IPS-20b (cell line): Measurements from ENCODE around the gene COL11A2.
"Not testable (repeated sequence)": the region's sequence is repeated elsewhere in the genome, so short reads cannot be mapped to it uniquely, and the experiment has no call there.

Experiments
- H3K27ac ChIP-seq: one replicate; pipeline ENCODE4 v1.5.1; 2013; ENCODE audit warnings: low read length
- H3K27me3 ChIP-seq: 2 replicates; pipeline ENCODE4 v1.6.1; 2013; ENCODE audit warnings: mild to moderate bottlenecking, low read length, inconsistent platforms; ENCODE audit not compliant: insufficient read depth
- H3K36me3 ChIP-seq: 2 replicates; pipeline ENCODE4 v1.6.1; 2013; ENCODE audit warnings: low read depth, mild to moderate bottlenecking, inconsistent platforms, low read length, moderate library complexity; ENCODE audit not compliant: insufficient read depth
- H3K4me1 ChIP-seq: 2 replicates; pipeline ENCODE4 v1.6.1; 2013; ENCODE audit warnings: mild to moderate bottlenecking, control low read depth, inconsistent platforms, low read length, moderate library complexity; ENCODE audit not compliant: insufficient read depth
- H3K4me3 ChIP-seq: 2 replicates; pipeline ENCODE4 v1.5.1; 2013; ENCODE audit warnings: mild to moderate bottlenecking, low read length, inconsistent platforms
- H3K9ac ChIP-seq: 2 replicates; pipeline ENCODE4 v1.6.1; 2013; ENCODE audit warnings: low read depth, mild to moderate bottlenecking, inconsistent platforms, low read length, moderate library complexity
- H3K9me3 ChIP-seq: 2 replicates; pipeline ENCODE4 v1.6.1; 2013; ENCODE audit warnings: mild to moderate bottlenecking, low read depth, low read length, inconsistent platforms; ENCODE audit not compliant: insufficient read depth

Gene COL11A2

GRCh38 chr6:33192105-33192646 is at the start of gene COL11A2:
COL11A2 (minus strand) TSS chr6:33192467; CDS start chr6:33192240, 227 bp downstream.
- Histone ChIP-seq H3K9ac (peak within 1 kb of the TSS; percentile 48; the same call in 1 of the 2 replicates), H3K9me3 (no peaks in the 10 kb centered on the region), H3K36me3 (peaks cover 29% of the 10 kb centered on the region), H3K4me1 (peaks cover 6% of the 10 kb centered on the region; the same call in 1 of the 2 replicates), H3K27me3 (peaks cover 44% of the 10 kb centered on the region), H3K4me3 (peak within 1 kb of the TSS; percentile 79), H3K27ac (no peak within 1 kb of the TSS)

GRCh38 chr6:33241968-33242367 is 49.7 kb upstream of the COL11A2 start:
- H3K27me3 ChIP-seq: peaks cover 40% of the 10 kb centered on the region
- no peak overlapping the region for H3K4me3 ChIP-seq

GRCh38 chr6:33237741-33238140 is 45.5 kb upstream of the COL11A2 start:
- H3K4me1 ChIP-seq: no peaks in the 10 kb centered on the region
- H3K4me3 ChIP-seq: no peak overlapping the region
- H3K9ac ChIP-seq: no peak overlapping the region
- no peak overlapping the region for H3K27ac ChIP-seq
- no peaks in the 10 kb centered on the region for H3K36me3 ChIP-seq
- H3K27me3 ChIP-seq: peaks cover 20% of the 10 kb centered on the region; the same call in 1 of the 2 replicates
- H3K9me3 ChIP-seq: no peaks in the 10 kb centered on the region

More at GRCh38 chr6:33241968-33242367, 49.7 kb upstream of the COL11A2 start:
- Histone ChIP-seq H3K27ac (no peak overlapping the region), H3K36me3 (no peaks in the 10 kb centered on the region), H3K9me3 (no peaks in the 10 kb centered on the region), H3K9ac (no peak overlapping the region), H3K4me1 (no peaks in the 10 kb centered on the region)

- H3K4me1 ChIP-seq: no peaks in the 10 kb centered on the region
- H3K9ac ChIP-seq: no peak overlapping the region
- no peaks in the 10 kb centered on the region for H3K9me3 ChIP-seq
- H3K27ac ChIP-seq: no peak overlapping the region
- H3K4me3 ChIP-seq: no peak overlapping the region
- H3K27me3 ChIP-seq: peaks cover 15% of the 10 kb centered on the region; the same call in 1 of the 2 replicates
- H3K36me3 ChIP-seq: no peaks in the 10 kb centered on the region
Measured at GRCh38 chr6:33236852-33237251, 44.6 kb upstream of the COL11A2 start.

- no peaks in the 10 kb centered on the region for H3K9me3 ChIP-seq
- no peak overlapping the region for H3K9ac ChIP-seq
- no peak overlapping the region for H3K4me3 ChIP-seq
- H3K27me3 ChIP-seq: 0 out of 2 replicates have a peak, but pooled peaks cover 13% of the 10 kb centered on the region
- no peak overlapping the region for H3K27ac ChIP-seq
- no peaks in the 10 kb centered on the region for H3K4me1 ChIP-seq
- H3K36me3 ChIP-seq: no peaks in the 10 kb centered on the region
Measured at GRCh38 chr6:33236328-33236727, 44.1 kb upstream of the COL11A2 start.

GRCh38 chr6:33235221-33235634 is 43.0 kb upstream of the COL11A2 start:
- Histone ChIP-seq H3K4me1 (no peaks in the 10 kb centered on the region), H3K9ac (no peak overlapping the region), H3K27ac (no peak overlapping the region), H3K9me3 (no peaks in the 10 kb centered on the region), H3K36me3 (no peaks in the 10 kb centered on the region), H3K4me3 (no peak overlapping the region), H3K27me3 (0 out of 2 replicates have a peak, but pooled peaks cover 11% of the 10 kb centered on the region)

GRCh38 chr6:33226503-33227120 is 34.3 kb upstream of the COL11A2 start:
- Histone ChIP-seq H3K9ac (peak overlapping the region; percentile 14; the same call in 1 of the 2 replicates), H3K4me3 (peak overlapping the region; percentile 15), H3K4me1 (peaks cover 12% of the 10 kb centered on the region; the same call in 1 of the 2 replicates)
- H3K9me3 ChIP-seq, H3K27ac ChIP-seq, H3K36me3 ChIP-seq, H3K27me3 ChIP-seq: not testable (repeated sequence)

GRCh38 chr6:33217681-33218080 is 25.4 kb upstream of the COL11A2 start:
- H3K9ac ChIP-seq: no peak overlapping the region
- H3K27me3 ChIP-seq: peaks cover 77% of the 10 kb centered on the region
- no peak overlapping the region for H3K27ac ChIP-seq
- H3K9me3 ChIP-seq: no peaks in the 10 kb centered on the region
- peaks cover 2% of the 10 kb centered on the region; the same call in 1 of the 2 replicates for H3K4me1 ChIP-seq
- H3K4me3 ChIP-seq: no peak overlapping the region
- H3K36me3 ChIP-seq: no peaks in the 10 kb centered on the region

GRCh38 chr6:33217246-33217645 is 25.0 kb upstream of the COL11A2 start:
- Histone ChIP-seq H3K4me3 (no peak overlapping the region), H3K36me3 (no peaks in the 10 kb centered on the region), H3K4me1 (peaks cover 6% of the 10 kb centered on the region; the same call in 1 of the 2 replicates), H3K27me3 (peaks cover 81% of the 10 kb centered on the region), H3K9me3 (no peaks in the 10 kb centered on the region), H3K27ac (no peak overlapping the region), H3K9ac (no peak overlapping the region)

GRCh38 chr6:33216117-33216649 is 23.9 kb upstream of the COL11A2 start:
- Histone ChIP-seq H3K27me3 (peaks cover 91% of the 10 kb centered on the region), H3K4me3 (no peak overlapping the region), H3K36me3 (no peaks in the 10 kb centered on the region), H3K4me1 (peaks cover 6% of the 10 kb centered on the region; the same call in 1 of the 2 replicates), H3K9ac (no peak overlapping the region), H3K9me3 (no peaks in the 10 kb centered on the region), H3K27ac (no peak overlapping the region)

- Histone ChIP-seq H3K27ac (no peak overlapping the region), H3K27me3 (peaks cover 96% of the 10 kb centered on the region), H3K36me3 (peaks cover 5% of the 10 kb centered on the region; the same call in 1 of the 2 replicates), H3K4me1 (peaks cover 6% of the 10 kb centered on the region; the same call in 1 of the 2 replicates), H3K9ac (no peak overlapping the region), H3K9me3 (no peaks in the 10 kb centered on the region), H3K4me3 (no peak overlapping the region)
Measured at GRCh38 chr6:33215271-33216116, 23.2 kb upstream of the COL11A2 start.
